GM18868 (cell line): ENCODE results near the gene ZNF285.
"Not testable (repeated sequence)": the region's sequence is repeated elsewhere in the genome, so short reads cannot be mapped to it uniquely, and the experiment has no call there.

Experiments
- ATAC-seq: cut with Tn5 transposase; IDR thresholded peaks from one replicate; pipeline ENCODE4 v1.9.1; 2021; ENCODE audit warnings: mild to moderate bottlenecking, moderate library complexity; ENCODE audit not compliant: unreplicated experiment

ZNF285 gene

GRCh38 chr19:44401139-44402115 lies at the start of gene ZNF285:
Gene ZNF285, minus strand, starts transcription at chr19:44401608. Its CDS starts 4,395 bp downstream, at chr19:44397213.
- no peak for ATAC-seq

GRCh38 chr19:44447916-44448674 lies 46.7 kb upstream of the ZNF285 start, which contains the start of gene ZNF229:
Gene ZNF229, minus strand, starts transcription at chr19:44448472. Its CDS starts 5,625 bp downstream, at chr19:44442847.
- ATAC-seq, result no peak

- no peak for ATAC-seq
These were observed 37.0 kb upstream of the ZNF285 start for GRCh38 chr19:44438441-44438840.

- ATAC-seq, result no peak
These were observed 34.0 kb upstream of the ZNF285 start for GRCh38 chr19:44435441-44435840.

GRCh38 chr19:44430956-44431355 lies 29.5 kb upstream of the ZNF285 start:
- ATAC-seq, result no peak

- not testable (repeated sequence) for ATAC-seq
These were observed 14.1 kb upstream of the ZNF285 start for GRCh38 chr19:44415553-44415952.

- ATAC-seq, result not testable (repeated sequence)
These were observed 12.1 kb downstream of the ZNF285 start for GRCh38 chr19:44389268-44389667.

- ATAC-seq, result no peak
These were observed 26.6 kb downstream of the ZNF285 start for GRCh38 chr19:44374789-44375188.

- no peak for ATAC-seq
These were observed 29.5 kb downstream of the ZNF285 start for GRCh38 chr19:44371815-44372480.

- ATAC-seq, result no peak
These were observed 34.4 kb downstream of the ZNF285 start for GRCh38 chr19:44367024-44367423.

- no peak for ATAC-seq
These were observed 44.9 kb downstream of the ZNF285 start, which contains the start of gene ZNF112 for GRCh38 chr19:44356383-44357111. Gene ZNF112, minus strand, starts transcription at chr19:44356680. Its CDS starts 16,141 bp downstream, at chr19:44340539.

GRCh38 chr19:44346556-44346955 lies 54.9 kb downstream of the ZNF285 start:
- ATAC-seq, result no peak

- no peak for ATAC-seq
These were observed 55.4 kb downstream of the ZNF285 start for GRCh38 chr19:44345959-44346358.

- ATAC-seq, result no peak
These were observed 57.2 kb downstream of the ZNF285 start for GRCh38 chr19:44344255-44344654.

GRCh38 chr19:44341794-44342193 lies 59.6 kb downstream of the ZNF285 start:
- ATAC-seq, result no peak

GRCh38 chr19:44334639-44335038 lies 66.8 kb downstream of the ZNF285 start:
- ATAC-seq, result not testable (repeated sequence)
